IMR-90 (cell line): ENCODE measurements around the gene ARL14EP.

Source experiments
- BHLHE40 ChIP-seq: fragments of 150-350 bp; IDR thresholded peaks from 2 replicates; pipeline ENCODE4 v1.6.1; 2016; ENCODE audit warnings: mild to moderate bottlenecking, low read depth, low read length
- CEBPB ChIP-seq: IDR thresholded peaks from 2 replicates; pipeline ENCODE4 v1.6.1; 2012; ENCODE audit warnings: low read depth, low read length, improper control_type of control experiment
- FOS ChIP-seq: fragments of 150-350 bp; IDR thresholded peaks from 2 replicates; pipeline ENCODE4 v1.6.1; 2016; ENCODE audit warnings: low read depth, low read length
- MXI1 ChIP-seq: IDR thresholded peaks from 2 replicates; pipeline ENCODE4 v1.6.1; 2012; ENCODE audit warnings: low read depth, mild to moderate bottlenecking, low read length, moderate library complexity, borderline replicate concordance
- POLR2A ChIP-seq: IDR thresholded peaks from 2 replicates; pipeline ENCODE4 v1.6.1; 2012; ENCODE audit warnings: mild to moderate bottlenecking, low read depth, low read length
- RCOR1 ChIP-seq: IDR thresholded peaks from 2 replicates; pipeline ENCODE4 v1.6.1; 2012; ENCODE audit warnings: mild to moderate bottlenecking, low read length, improper control_type of control experiment; ENCODE audit not compliant: insufficient replicate concordance
- SMC3 ChIP-seq: fragments of 150-350 bp; IDR thresholded peaks from 2 replicates; pipeline ENCODE4 v1.6.1; 2016; ENCODE audit warnings: low read depth, mild to moderate bottlenecking, antibody characterized with exemption, low read length, moderate library complexity
- TF ChIP-seq, protein P1 (sequence below): conservative IDR thresholded peaks from 2 replicates; pipeline ENCODE4 v1.5.1; 2012; ENCODE audit warnings: mild to moderate bottlenecking, low read depth, low read length, improper control_type of control experiment
- TF ChIP-seq, protein P2 (sequence below): fragments of 150-350 bp; IDR thresholded peaks from 2 replicates; pipeline ENCODE4 v1.6.1; 2016; ENCODE audit warnings: low read depth, mild to moderate bottlenecking, low read length, moderate library complexity, borderline replicate concordance

DNA sequence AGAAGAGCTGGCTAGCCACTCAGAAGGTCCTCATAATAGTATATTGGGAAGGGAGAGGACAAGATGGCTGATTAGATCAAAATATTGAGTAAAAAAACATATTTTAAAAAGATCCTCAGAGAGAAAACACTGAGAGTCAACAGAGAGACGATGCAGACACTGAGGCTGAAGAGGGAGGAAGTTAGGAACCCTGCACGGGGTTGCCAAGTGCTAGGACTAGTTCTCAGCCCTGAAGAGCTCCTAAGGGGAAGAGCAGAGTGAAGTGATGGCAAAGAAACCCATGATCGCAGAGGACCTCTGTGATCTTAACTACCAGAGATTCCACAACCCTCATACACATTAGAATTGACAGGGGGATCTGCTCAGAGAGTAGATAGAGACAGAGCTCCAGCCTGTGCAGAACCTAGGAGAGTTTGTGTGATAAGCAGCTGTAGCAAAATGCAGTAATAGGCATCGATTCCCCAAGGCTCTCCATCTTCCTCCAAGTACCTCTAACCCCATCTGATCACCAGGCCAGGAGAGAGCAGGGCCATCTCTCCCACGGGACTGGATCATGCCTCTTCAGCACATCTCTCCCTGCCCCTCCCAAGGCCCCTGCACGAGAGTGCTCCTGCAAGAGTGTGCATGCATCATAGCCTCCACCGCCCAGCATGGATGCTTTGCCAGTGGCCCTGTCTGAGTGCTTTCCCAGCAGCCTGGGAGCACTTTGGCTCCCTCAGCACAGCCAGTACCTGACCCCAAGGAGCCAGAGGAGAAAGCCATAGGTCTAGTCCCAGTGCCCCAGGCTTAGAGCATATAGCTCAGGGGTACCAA is 41.2 kb upstream of the ARL14EP start:
- TF ChIP-seq CEBPB (no peak), POLR2A (no peak), RCOR1 (no peak), FOS (no peak), BHLHE40 (no peak), MXI1 (no peak), SMC3 (no peak)
- TF ChIP-seq, protein P1, sequence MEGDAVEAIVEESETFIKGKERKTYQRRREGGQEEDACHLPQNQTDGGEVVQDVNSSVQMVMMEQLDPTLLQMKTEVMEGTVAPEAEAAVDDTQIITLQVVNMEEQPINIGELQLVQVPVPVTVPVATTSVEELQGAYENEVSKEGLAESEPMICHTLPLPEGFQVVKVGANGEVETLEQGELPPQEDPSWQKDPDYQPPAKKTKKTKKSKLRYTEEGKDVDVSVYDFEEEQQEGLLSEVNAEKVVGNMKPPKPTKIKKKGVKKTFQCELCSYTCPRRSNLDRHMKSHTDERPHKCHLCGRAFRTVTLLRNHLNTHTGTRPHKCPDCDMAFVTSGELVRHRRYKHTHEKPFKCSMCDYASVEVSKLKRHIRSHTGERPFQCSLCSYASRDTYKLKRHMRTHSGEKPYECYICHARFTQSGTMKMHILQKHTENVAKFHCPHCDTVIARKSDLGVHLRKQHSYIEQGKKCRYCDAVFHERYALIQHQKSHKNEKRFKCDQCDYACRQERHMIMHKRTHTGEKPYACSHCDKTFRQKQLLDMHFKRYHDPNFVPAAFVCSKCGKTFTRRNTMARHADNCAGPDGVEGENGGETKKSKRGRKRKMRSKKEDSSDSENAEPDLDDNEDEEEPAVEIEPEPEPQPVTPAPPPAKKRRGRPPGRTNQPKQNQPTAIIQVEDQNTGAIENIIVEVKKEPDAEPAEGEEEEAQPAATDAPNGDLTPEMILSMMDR = no peak
- TF ChIP-seq, protein P2, sequence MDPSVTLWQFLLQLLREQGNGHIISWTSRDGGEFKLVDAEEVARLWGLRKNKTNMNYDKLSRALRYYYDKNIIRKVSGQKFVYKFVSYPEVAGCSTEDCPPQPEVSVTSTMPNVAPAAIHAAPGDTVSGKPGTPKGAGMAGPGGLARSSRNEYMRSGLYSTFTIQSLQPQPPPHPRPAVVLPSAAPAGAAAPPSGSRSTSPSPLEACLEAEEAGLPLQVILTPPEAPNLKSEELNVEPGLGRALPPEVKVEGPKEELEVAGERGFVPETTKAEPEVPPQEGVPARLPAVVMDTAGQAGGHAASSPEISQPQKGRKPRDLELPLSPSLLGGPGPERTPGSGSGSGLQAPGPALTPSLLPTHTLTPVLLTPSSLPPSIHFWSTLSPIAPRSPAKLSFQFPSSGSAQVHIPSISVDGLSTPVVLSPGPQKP = no peak
